Lung (tissue), 12 donors: ENCODE results near the gene CHMP5. TPM values are rescaled to one million over a fixed set of nuclear protein-coding genes. Genes with fewer than 3 reads are reported as not detected.

Source experiments
- ATAC-seq: fragments of 200-7000 bp; cut with Tn5 transposase; one replicate; pipeline ENCODE4 v1.9.1; 2020; ENCODE audit warnings: moderate number of reproducible peaks; ENCODE audit not compliant: insufficient read depth, low FRiP score
- DNase-seq, 3 donors: peaks; one replicate each; pipeline ENCODE4 v3.0.0-alpha.2; 2013 to 2017
- H3K27ac ChIP-seq, 2 donors: one replicate each; pipeline ENCODE4 v1.5.1; 2013; ENCODE audit warnings: mild to moderate bottlenecking in 2 of 2, moderate library complexity in 2 of 2, control low read depth in 1 of 2, inconsistent platforms in 1 of 2, low read depth in 1 of 2, low read length in 1 of 2
- H3K27me3 ChIP-seq, 3 donors: one replicate each; pipeline ENCODE4 v1.5.1; 2013; ENCODE audit warnings: low read length in 2 of 3; ENCODE audit not compliant: control insufficient read depth in 3 of 3, insufficient read depth in 3 of 3
- H3K36me3 ChIP-seq, 4 donors: one replicate each; pipeline ENCODE4 v1.5.1; 2013; ENCODE audit warnings: low read length in 4 of 4, mild to moderate bottlenecking in 1 of 4, moderate library complexity in 1 of 4; ENCODE audit not compliant: control insufficient read depth in 4 of 4, insufficient read depth in 4 of 4
- H3K4me1 ChIP-seq, 5 donors: one replicate each; pipeline ENCODE4 v1.5.1; 2013; ENCODE audit warnings: low read length in 5 of 5, mild to moderate bottlenecking in 2 of 5, moderate library complexity in 1 of 5; ENCODE audit not compliant: control insufficient read depth in 5 of 5, insufficient read depth in 5 of 5
- H3K4me3 ChIP-seq: one replicate; pipeline ENCODE4 v1.5.1; 2013; ENCODE audit warnings: mild to moderate bottlenecking, control low read depth, moderate library complexity
- H3K9ac ChIP-seq, 2 donors: one replicate each; pipeline ENCODE4 v1.5.1; 2013; ENCODE audit warnings: low read length in 2 of 2, control low read depth in 1 of 2; ENCODE audit not compliant: insufficient read depth in 1 of 2
- H3K9me3 ChIP-seq, 4 donors: one replicate each; pipeline ENCODE4 v1.5.1; 2013; ENCODE audit warnings: low read length in 3 of 4, mild to moderate bottlenecking in 1 of 4, moderate library complexity in 1 of 4; ENCODE audit not compliant: control insufficient read depth in 4 of 4, insufficient read depth in 3 of 4
- WGBS, 2 donors: extraction: QIAGEN DNeasy Blood & Tissue Kit; methylation state at CpG; one replicate each; pipeline ENCODE4 v1.1.7; 2013; 5-methylcytosine and 5-hydroxymethylcytosine counted together
- polyA plus RNA-seq, 2 donors: library from polyadenylated mRNA; stranded (reverse); fragments of 200-250 nt; gene quantifications; one replicate each; pipeline ENCODE4 v1.2.1, GENCODE V29; 2013
- total RNA-seq, 2 donors: library from RNA; depleted of rRNA in 1 of 2; stranded (reverse); fragments of >200 nt in 1 of 2; gene quantifications; one replicate each; pipeline ENCODE4 v1.2.1, GENCODE V29; 2014 to 2021
- TF ChIP-seq, protein P1 (sequence below): IDR thresholded peaks from 2 replicates; pipeline ENCODE4 v1.5.1; 2012; ENCODE audit warnings: mild to moderate bottlenecking; ENCODE audit errors: control extremely low read depth, extremely low read depth
- donor health status: control.
- donor health status: control.
- donor health status: Bipolar disorder and iron deficiency.
- donor health status: healthy.
- donor health status: DM: yes; HTN: yes; CAD: no.

CHMP5 gene
- total and polyA plus RNA-seq, 4 donors, result 52.3 to 87.5 (median 62.2) TPM

DNA sequence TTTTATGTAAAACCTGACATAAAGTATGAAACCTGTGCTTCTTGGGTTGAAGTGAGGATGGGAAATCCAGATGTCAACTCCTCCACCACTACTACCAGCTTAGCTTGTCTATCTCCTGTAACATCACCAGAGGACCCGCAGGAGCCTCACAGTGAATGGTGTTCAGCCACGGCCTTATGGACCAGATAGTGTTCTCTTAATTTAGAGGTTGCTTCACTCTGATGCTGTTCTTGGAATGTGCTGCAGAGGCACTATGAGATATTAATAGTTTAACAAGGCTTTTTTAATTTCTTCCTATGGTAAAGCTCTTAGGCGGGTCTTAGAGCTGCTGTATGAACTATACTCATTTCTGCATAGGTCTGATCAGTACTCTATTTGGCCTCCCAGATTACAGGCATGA, 53.4 kb downstream of the CHMP5 start:
- no peak overlapping the region for H3K4me3 ChIP-seq
- ATAC-seq (no peak), DNase-seq (no peak)
- H3K36me3 ChIP-seq, result peaks cover 37 to 46% (median 40%) of the 10 kb centered on the region in 4 donors
- WGBS, 2 donors, result 60 to 89% methylated on average over 3 of the region's 3 CpGs
- no peaks in the 10 kb centered on the region for H3K9me3 ChIP-seq
- no peak overlapping the region for H3K27ac ChIP-seq
- TF ChIP-seq, protein P1, sequence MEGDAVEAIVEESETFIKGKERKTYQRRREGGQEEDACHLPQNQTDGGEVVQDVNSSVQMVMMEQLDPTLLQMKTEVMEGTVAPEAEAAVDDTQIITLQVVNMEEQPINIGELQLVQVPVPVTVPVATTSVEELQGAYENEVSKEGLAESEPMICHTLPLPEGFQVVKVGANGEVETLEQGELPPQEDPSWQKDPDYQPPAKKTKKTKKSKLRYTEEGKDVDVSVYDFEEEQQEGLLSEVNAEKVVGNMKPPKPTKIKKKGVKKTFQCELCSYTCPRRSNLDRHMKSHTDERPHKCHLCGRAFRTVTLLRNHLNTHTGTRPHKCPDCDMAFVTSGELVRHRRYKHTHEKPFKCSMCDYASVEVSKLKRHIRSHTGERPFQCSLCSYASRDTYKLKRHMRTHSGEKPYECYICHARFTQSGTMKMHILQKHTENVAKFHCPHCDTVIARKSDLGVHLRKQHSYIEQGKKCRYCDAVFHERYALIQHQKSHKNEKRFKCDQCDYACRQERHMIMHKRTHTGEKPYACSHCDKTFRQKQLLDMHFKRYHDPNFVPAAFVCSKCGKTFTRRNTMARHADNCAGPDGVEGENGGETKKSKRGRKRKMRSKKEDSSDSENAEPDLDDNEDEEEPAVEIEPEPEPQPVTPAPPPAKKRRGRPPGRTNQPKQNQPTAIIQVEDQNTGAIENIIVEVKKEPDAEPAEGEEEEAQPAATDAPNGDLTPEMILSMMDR, result no peak
- peaks cover 0 to 6% (median 0%) of the 10 kb centered on the region in 5 donors for H3K4me1 ChIP-seq
- no peak overlapping the region for H3K9ac ChIP-seq
- H3K27me3 ChIP-seq, result no peaks in the 10 kb centered on the region

DNA sequence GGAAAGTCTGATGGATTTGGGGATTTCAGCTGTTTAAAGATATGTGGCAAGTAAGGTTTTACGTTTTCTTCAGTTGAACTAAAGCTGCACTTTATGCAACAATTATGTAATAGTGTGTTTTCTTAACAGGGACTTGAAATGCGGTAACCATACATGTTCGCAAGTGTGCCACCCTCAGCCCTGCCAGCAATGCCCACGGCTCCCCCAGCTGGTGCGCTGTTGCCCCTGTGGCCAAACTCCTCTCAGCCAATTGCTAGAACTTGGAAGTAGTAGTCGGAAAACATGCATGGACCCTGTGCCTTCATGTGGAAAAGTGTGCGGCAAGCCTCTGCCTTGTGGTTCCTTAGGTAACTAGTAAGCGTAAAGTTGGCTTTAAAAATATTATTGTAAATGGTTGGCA, 53.9 kb downstream of the CHMP5 start:
- no peak for DNase-seq
- Histone ChIP-seq H3K27ac (no peak overlapping the region), H3K27me3 (no peaks in the 10 kb centered on the region), H3K4me1 (peaks cover 0 to 6% (median 0%) of the 10 kb centered on the region in 5 donors), H3K4me3 (no peak overlapping the region), H3K9me3 (no peaks in the 10 kb centered on the region), H3K9ac (no peak overlapping the region), H3K36me3 (peaks cover 33 to 41% (median 36%) of the 10 kb centered on the region in 4 donors)
- WGBS, 2 donors, result 45 to 89% methylated on average over 8 of the region's 8 CpGs
- ATAC-seq, result no peak
- TF ChIP-seq, protein P1, result no peak

DNA sequence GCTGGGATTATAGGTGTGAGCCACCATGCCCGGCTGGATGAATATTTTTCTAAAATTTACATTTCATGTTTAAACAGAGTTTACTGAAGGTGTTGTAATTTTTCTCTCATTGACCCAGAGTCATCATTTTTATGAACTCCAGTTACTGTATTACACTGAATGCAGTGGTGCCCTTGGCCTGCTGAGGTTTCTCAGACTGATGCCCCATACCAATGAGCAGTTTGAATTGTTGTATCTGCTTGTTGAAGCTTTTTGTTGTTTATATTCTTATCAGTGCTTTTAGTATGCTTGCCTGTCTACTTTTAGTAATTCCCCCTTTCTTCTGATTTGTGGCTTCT, 55.4 kb downstream of the CHMP5 start:
- Histone ChIP-seq H3K4me3 (no peak overlapping the region), H3K27me3 (no peaks in the 10 kb centered on the region), H3K9me3 (no peaks in the 10 kb centered on the region), H3K9ac (no peak overlapping the region), H3K36me3 (peaks cover 31 to 39% (median 34%) of the 10 kb centered on the region in 4 donors), H3K4me1 (peaks cover 0 to 6% (median 0%) of the 10 kb centered on the region in 5 donors), H3K27ac (peak overlapping the region in 1 of 2 donors; percentile 66)
- 91 to 94% methylated on average over 1 of the region's 1 CpG for WGBS, 2 donors
- TF ChIP-seq, protein P1, result no peak
- ATAC-seq, result no peak
- DNase-seq, result no peak

DNA sequence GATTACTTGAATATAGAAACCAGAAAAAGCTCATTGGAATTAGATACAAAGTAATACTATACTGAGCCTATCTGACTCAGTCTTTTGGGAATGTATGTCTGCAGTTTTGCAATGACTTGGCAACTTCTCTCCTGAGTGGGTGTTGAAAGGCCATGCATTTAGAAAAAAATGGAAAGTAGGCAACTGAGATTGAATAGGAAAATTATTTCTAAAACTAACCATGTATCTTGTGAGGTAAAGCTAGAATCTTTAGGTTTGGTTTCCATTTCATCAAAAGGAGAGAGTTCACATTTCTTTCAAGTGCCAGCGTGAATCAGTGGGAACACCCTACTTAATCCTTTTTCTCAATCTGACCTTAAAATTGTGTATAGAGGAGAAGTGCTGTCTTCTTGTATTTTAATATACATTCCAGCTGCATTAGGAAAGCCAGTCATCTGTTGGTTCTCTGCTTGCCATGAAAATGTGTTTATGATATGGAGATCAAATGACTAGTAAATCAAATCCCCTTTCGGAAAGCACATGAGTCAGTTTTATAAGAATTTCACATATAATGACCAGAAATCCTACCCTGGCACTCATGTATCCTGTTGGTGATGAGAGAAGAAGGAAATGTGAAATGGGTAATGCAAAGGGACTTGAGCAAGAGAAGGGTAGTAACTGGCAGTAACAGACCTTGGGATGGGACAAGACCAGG, 55.9 kb downstream of the CHMP5 start:
- no peaks in the 10 kb centered on the region for H3K27me3 ChIP-seq
- TF ChIP-seq, protein P1, result no peak
- WGBS, 2 donors, result 88 to 90% methylated on average over 2 of the region's 2 CpGs
- H3K36me3 ChIP-seq, result peaks cover 29 to 39% (median 34%) of the 10 kb centered on the region in 4 donors
- H3K4me1 ChIP-seq, result peaks cover 0 to 6% (median 0%) of the 10 kb centered on the region in 5 donors
- peak overlapping the region in 1 of 2 donors; percentile 66 for H3K27ac ChIP-seq
- ATAC-seq (peak; percentile 53), DNase-seq (peak in 2 of 3 donors; percentile 24 to 54)
- H3K9me3 ChIP-seq, result no peaks in the 10 kb centered on the region
- no peak overlapping the region for H3K9ac ChIP-seq
- H3K4me3 ChIP-seq, result no peak overlapping the region
